Activated naive CD4-positive, alpha-beta T cell (primary cell): ENCODE results near the gene LMO1.

Experiments used
- DNase-seq, 4 experiments: peaks; one replicate each; lab custom pipeline; 2025; lab: John Stamatoyannopoulos, UW

LMO1 gene

DNA sequence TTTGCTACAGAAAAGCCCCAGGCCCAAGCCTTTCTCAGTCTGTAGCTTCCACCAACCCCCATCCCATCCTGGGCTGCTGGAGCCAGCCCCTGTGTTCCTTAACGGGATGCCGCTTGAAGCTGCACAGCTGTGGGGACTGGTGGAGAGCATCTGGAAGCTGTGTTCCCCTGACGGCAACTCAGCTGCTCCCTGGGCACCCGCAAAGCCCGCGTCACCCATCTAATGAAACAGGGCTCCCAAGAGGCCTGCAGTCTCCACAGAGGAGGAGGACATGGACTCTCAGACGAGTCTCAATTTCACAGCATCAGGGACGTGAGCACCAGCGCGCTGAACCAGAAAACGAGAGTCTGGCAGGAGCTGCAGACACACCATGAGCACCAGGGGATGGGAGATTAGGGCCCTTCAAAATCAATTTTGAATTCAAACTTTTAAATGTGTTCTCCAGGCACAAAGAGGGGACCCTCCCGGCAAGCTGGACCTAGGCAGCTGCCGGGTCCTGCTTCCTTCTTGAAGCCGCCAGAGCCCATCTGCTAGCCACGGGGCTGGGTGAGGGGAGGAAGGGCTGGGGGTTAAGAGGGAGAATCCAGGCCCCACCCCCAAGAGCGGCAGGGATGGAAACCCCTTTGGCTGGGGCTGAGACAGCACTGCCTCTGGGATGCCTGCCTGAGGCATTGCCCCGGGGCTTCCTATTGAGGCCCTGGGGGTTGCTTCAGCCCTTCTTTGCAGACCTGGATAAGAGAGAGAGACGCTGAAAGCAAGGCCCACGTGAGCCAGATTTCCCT is 21.0 kb downstream of the LMO1 start:
- DNase-seq, result no peak

DNA sequence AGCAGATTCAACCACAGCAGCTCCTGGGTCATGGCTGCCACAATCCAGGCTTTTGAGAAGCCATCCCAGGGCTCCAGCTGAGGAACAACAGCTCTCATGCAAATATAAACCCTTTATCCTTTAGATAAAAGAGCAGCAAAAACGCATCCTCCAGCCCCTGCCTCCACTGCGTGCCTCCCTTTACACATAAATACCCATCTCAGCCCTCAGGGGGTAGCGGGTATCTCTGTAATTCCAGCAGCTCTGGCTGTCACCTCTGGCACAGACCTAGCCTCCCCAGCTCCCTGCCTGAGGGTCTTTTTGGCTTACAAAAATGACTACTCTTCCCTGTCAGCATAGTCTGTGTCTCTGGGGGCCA is 21.6 kb downstream of the LMO1 start:
- DNase-seq, result no peak

DNA sequence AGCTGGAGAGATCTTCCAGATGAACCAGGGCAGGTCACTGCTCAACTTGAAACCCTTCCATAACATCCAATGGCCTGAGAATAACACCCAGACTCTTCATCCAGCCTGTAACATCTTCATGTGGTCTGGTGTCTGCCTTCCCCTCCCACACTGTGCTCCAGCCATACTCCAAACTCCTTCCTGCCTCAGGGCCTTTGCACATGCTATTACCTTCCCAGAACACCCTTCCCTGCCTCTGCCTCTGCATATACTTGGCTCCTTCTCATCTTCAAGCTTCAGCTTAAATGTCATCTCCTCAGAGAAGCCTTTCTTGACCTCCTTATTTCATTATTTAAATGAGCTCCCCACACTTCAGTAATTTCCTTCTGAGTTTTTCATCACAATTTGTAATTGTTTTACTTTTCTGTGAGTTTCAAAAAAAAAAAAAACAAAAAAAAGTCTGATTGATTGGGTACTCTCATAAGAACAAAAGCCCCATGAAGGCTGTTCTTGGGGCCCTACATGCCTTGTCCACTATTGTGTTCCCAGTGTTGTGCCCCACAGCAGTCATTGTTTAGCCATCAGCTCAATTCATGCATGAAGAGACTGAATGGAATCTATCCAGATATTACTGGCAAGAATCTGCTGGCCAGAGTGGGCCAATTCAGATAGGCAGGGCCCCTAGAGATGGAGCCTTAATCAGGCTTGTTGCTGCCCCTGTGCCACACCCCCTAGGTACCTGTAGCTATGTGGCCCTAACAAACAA is 22.1 kb downstream of the LMO1 start:
- DNase-seq, result no peak

DNA sequence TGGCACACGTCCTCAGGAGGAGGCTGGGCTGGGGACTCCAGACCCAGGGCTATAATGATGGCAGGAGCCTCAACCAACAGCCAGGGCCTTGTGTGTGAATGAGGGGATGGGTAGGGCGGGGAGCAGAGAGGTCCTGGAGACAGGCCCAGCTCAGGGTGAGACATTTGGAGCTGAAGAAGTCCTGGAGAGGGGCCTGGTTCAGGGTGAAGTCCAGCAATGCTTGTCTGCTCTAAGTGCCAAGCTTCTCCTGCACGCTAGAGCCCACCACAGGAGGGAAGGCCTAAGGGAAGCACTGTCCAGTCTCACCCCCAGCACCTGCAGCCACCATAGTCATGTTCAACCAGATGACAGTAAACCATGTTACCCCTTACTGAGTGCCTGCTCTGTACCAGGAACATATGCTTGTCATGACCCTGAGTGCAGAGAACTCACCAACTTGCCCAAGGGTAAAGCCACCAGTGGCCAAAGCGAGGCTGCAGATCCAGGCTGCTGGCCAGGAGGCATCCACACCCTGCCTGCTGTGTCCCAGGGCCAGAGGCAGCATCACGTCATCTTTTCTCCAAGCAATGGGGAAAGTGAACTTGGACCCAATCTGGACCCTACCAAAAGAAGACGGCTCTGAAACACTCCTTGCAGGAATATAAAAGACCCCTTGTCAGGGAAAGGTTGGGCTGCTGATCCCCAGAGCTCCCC is 24.0 kb downstream of the LMO1 start:
- no peak for DNase-seq

DNA sequence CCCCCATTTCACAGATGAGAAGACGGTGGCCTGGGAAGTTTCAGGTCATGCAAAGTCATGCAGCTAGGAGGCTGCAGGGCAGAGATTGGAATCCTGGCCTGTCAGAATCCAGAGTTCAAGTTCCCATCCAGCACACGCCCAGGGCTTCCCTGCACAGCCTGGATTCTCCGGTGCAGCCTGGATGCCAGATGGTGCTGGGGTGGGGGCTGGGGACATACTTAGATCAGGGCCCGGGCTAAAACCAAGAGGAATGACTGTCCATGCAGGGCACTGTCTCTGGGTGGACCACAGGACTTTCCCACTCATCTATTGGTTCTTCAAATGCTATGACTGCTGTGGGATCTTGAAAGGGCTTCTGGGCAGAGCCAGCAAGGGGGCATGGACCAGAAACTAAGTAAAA is 24.6 kb downstream of the LMO1 start:
- no peak for DNase-seq

DNA sequence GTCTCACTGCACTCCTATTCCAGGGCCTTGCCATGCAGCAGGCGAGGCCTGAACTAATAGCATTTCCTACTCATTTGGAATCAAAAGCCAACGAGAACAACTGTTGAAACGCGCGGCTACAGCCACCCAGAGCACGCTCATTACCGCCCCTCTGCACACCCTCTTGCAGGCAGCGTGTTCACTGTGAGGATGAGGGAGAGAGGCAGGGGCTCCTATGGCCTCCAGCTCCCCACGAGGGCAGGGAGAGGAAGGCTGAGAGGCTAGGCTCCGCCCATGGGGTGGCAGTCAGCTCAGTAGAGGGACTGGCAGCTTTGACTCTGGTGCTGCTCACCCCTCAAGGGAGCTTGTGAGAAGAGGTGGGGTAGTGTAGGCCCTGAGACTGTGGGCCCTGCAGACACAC is 26.2 kb downstream of the LMO1 start:
- DNase-seq, result no peak

DNA sequence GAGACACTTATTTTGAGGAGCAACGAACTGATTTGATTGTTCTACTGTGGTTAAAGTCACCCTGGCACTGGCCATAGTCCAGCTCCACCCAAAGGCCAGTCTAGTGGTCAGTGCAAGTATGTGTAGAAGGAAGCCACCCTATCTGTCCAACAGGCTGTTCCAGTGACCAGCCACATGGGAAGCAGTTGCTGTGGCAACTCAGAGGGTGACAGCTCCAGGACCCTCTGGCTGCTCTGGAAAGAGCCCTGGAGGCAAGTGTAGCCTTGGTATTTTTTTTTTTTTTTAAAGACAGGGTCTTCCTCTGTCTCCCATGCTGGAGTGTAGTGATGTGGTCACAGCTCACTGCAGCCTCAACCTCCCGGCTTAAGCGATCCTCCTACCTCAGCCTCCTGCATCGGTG is 27.8 kb downstream of the LMO1 start:
- DNase-seq, result no peak

DNA sequence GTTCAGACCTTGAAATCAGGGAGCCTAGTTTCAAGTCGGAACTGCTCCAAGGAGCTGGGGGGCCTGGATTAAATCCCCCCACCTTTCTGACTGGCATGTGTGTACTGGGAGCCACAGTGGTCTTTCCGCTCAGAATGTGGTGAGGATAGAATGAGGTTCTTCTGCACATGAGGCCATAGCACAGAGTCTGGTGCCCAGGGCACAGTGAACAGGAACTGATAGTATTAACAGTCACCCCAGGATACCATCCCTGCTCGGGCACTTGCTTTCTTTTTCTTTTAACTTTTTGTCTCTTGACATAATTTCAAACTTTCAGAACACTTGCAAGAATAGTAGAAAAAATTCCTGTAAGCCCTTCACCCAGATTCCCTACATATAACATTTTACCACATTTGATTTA is 28.8 kb downstream of the LMO1 start:
- no peak for DNase-seq

DNA sequence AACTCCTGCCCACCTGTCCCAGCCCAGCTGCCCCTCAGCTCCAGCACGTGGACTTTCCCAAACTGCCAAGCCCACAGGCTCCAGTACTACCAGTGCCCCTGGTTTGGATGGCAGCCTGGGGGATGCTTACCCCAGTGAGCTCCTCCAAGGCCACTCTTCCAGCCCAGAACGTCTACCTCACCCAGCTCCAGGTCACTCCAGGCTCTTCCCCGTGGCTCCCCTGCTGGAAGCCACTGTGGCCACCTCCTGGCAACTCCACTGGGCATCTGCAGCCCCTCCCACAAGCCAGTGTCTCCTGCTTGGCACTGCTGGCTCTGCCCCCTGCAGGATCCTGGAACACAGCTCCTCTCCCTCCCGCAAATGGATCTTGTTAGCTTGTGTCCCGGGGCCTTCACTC is 29.3 kb downstream of the LMO1 start:
- DNase-seq, result no peak

DNA sequence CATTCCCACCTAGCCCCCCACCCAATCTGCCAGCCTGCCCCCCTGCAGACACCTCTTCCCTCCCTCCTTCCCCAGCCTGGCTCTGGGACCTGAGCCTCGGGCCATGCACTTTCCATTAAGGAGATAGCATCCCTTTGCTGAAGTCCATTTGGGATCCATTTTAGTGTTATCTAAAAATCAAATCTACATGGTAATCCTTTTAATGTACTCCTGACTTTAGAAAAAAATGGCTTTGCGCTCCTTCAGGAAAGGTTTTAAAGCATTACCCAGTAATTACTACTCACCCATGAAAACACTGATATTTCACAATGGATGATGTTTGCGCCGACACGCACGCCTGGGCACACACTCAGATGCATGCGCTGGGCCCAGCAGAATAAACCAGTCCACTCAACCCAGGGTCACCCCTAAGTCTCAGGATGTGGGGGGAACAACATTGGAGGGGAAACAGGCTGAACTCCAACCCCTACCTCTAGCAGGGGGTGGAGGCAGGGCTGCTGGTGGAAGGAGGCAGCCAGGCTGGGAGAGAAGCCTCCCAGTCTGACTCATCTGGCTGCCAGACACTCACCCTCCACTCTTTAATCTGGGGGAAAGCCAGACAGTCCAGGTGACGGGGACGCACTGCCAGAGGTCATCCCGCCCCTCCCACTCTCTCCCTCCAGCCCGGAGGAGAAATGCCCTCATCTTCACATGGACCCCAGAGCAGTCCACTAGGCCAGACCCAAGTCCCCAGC is 29.8 kb downstream of the LMO1 start:
- no peak for DNase-seq

DNA sequence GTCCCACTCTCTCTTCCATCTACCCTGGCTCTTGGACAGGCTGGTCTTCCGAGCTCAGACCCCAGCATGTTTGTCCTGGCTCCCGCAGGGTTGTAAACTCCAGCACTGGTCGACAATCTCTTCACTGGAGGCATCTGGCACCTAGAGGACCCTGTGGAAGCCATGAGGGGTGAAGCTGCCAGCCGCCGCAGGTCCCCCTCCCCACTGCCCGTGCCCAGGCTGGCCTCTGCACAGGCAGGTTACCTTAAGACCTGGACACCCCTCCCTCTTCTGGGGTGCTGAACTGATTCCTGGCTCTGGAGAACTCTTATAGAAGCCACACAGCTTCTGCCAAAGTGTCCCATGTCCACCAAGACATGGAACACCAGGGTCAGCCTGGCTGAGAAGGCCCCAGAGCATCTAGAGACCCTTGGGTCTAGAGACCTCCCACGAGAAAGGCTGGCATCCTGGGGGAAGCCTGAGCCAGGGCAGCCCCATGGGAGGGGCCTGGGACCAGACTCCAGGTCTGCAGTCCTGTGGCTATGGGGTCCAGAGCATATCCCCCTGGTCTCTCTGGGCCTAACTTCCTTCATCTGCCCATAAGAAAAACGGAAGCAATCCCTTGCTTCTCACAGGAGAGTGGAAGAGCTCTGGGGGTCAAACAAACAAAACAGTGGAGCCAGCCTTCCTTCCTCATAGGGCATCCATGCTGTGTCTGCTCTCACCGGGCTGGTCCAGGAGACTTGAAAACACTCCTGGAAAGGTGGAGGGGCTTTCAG is 30.6 kb downstream of the LMO1 start:
- DNase-seq, result no peak

DNA sequence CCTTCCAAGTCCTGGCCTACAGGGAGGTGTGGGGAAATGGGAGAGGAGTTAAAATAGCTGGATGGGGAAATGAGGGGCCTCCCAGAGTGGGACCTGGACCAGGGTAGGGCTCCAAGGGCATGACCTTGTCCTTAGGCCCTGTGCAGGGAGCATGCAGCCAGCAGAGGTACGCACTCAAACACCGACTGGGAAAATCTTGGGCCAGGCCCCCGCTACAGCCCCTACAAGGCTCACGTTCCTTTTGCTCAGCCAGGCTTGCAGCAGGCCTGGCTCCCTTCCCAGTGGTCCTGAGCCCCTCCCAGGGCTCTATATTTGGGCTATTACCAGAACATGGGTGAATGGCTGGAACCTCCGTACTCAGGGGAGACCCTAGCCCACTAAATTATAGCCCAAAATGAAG is 31.3 kb downstream of the LMO1 start:
- DNase-seq, result no peak

DNA sequence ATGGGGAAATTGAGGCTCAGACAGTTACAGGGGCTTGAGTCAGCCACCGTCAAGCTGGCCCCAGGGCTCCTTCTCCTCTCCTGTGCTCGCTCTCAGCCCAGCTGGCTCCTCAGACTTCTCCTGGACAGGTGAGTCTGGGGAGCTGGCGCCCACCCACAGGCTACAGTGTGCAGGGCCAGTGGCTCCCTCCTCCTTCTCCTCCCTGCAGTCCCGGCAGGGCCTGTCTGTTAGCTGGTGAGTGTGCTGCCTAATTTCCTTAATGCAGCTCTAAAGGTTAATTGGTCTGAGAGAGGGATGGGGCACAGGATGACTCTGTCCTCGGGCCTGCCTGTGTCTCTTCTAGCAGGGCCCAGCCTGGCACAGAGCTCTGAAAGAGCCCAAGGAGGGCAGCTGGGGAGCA is 31.7 kb downstream of the LMO1 start:
- no peak for DNase-seq

DNA sequence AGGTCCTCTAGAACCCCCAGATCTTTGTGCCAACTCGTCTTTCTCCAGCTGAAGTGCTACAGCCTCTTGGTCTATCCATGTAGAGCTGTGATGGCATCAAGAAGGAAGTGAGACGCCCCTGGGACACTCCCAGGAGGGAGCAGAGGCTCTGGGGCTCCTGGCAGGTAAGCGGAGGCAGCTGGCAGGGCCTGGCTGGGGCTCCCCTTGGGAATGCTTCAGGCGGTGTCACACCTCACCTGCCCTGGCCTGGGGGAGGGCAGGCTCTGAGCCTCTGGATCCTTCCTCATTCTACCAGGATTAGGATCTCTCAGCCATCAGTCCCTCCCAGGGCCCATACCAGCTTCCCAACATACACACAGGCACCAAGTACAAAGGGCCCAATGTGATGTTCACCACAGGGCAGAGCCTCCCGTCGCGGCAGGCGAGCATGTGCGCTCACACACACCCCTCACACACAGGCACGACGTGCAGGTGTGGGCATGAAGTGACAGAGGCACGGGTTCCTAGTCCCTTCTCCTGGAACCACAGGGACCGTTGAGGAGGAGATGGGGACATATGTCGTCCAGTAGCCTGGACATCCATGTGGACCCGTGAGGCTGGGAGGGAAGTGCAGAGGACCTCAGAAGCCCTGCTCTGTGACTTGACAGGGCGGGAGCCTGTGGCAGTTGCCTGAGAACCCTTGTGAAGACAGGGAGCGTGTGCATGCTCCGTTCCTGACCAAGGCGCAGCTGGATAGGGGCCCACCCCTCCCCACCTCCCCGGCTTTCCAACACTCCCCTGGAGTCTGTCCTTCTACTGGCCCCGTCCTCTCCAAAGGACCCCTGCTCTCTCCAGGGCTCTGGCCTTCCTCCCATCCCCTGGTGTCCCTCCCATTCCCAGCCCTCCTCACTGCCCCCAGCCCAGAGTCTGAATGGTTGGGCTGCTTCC is 32.5 kb downstream of the LMO1 start:
- DNase-seq, result no peak

DNA sequence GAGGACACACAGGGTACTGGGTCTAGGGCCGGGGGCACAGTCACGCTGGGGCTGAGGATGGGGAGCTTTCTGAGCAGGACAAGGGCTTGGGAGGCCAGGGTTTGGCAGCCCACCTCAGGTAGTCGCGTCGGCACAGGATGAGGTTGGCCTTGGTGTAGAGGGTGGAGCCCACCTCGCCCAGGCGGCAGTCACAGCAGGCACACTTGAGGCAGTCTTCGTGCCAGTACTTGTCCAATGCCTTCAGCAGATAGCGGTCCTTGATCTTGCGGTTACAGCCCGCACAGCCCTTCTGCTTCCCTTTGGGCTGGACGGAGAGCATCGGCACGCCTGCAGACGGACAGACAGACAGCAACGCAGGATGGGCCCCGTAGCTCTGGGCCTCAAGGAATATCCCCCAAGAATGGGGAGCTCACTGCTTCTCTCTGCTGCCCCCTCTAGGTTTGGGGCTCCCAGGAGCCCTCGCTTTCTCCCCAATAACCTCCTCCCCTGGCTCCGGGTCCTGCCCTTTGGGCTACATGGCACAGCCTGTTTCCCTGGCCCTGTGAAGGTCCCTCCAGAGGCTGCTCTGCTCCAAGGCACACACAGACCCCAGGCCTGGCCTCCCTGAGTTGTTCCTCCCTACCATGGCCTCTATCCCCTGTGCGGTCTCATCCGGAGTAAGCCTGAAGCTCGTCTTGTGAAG is 33.4 kb downstream of the LMO1 start:
- DNase-seq, result no peak

DNA sequence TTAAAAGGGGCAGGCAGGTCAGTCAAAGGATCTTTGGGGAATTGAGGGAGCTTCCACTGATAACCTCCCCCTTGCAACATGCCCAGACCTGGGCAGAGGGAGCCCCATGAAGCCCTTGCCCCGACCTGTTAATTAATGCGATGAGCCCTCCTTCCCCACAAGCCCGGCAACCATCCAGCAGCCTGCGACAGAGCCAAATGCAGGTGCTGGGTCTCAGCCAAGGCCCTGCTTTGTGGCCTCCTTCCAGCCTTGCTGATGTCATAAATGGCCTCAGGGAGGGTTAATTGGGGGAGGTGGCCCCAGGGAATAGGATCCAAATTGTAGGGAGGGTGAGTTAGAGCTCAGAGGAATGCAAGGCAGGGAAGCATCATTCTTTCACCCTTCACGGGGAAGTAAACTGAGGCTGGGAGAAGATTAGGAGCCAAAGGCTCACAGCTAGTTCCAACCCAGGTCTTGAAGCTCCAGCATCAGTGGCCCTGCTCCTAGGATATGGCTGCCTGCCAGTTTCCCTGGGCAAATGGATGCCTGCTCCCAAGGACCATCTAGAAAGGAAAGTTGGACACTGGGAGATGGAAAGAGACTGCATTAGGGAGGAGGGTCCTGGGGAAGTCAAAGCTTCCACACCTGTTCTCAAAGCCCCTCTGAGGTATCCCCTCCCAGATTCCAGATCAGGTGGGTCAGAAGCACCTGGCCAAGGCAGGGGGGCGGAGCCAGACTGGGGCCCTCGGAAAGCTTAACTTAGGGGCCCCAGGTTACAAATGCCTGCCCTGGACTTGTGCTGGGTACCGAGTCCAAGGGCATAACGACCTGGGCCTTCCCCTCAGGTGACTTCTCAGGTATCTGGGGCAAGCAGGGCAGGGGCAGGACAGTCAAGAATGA is 34.1 kb downstream of the LMO1 start:
- no peak for DNase-seq

DNA sequence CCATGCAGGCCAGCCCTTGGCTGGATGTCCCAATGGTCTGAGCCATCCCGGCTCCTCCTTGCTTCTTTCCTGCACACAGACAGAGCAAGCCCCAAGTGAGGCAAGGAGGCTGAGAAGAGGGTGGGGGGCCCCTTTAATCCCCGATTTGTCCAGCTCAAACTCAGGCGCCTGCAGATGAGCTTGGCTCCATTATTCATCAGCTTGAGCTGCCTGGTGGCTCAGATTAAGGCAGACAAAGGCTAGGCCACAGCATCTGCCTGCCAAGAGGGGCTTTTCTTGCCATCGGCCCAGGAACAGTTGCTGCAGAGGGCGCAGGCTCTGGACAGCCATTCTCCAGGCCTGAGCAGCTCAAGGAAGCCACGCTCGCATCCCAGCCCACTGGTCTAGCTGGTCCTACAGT is 35.4 kb downstream of the LMO1 start:
- no peak for DNase-seq

DNA sequence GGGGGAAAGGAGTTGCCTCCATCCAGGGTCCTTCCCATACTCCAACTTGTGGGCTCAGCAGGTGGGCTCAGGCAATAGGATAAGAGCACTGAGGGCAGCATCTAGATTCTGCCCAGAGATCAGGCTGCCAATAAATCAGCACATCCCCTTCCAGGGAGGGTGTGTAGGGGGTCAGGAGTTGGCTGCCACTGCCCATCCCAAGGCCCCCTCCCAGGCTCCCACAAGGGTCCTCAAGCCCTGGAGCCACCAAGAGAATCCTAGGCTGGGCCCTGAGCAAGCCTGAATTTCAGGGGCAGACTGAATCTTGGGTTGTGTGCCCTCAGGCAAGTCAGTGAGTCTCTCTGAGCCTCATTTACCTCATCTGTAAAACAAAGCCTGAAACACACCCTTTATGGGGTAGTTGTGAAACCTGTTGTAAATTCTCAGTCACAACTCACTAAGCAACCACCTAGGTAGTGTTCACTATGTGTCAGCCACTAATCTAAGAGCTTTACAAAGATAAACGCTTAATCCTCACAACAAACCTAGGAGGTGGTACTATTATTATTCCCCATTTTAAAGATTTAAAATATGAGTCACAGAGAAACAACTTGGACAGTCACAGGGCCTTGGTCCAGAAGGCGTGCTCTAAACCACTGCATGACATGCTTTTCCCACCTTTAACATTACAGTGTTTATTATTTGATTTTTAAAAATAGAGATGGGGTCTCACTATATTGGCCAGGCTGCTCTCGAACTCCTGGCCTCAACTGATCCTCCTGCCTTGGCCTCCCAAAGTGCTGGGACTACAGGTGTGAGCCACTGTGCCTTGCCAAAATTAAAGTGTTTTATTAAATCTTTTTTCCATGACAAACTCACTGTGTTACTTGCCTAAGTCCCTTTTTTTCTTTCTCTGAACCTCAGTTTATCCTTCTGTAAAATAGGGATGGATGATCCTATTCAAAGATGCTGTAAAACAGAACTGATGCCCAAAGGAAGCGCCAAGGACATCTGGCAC is 36.2 kb downstream of the LMO1 start:
- DNase-seq, result no peak
